Immature natural killer cell (primary cell): Measurements from ENCODE around the gene AAK1. TPM values are rescaled to one million over a fixed set of nuclear protein-coding genes. Genes with fewer than 3 reads are reported as not detected.
"Not testable (repeated sequence)": the region's sequence is repeated elsewhere in the genome, so short reads cannot be mapped to it uniquely, and the experiment has no call there.

Experiments
- DNase-seq, 3 donors: peaks; one replicate each; pipeline ENCODE4 v3.0.0; 2022; ENCODE audit warnings: mixed read lengths in 1 of 3
- H3K27ac Mint-ChIP-seq, 6 donors: one replicate each; pipeline ENCODE4 v1.8.0; 2020; ENCODE audit warnings: mixed read lengths in 6 of 6, mild to moderate bottlenecking in 5 of 6, inconsistent platforms in 4 of 6, moderate library complexity in 3 of 6
- H3K27me3 Mint-ChIP-seq, 3 donors: one replicate each; pipeline ENCODE4 v1.8.0; 2020 to 2021; ENCODE audit warnings: low read depth in 3 of 3, mild to moderate bottlenecking in 3 of 3, mixed read lengths in 3 of 3, moderate library complexity in 3 of 3, inconsistent platforms in 1 of 3
- H3K36me3 Mint-ChIP-seq, 3 donors: one replicate each; pipeline ENCODE4 v1.8.0; 2020; ENCODE audit warnings: mixed read lengths in 3 of 3, inconsistent platforms in 2 of 3, mild to moderate bottlenecking in 2 of 3
- H3K4me1 Mint-ChIP-seq, 2 donors: one replicate each; pipeline ENCODE4 v1.8.0; 2020; ENCODE audit warnings: inconsistent platforms in 2 of 2, mild to moderate bottlenecking in 2 of 2, mixed read lengths in 2 of 2, moderate library complexity in 1 of 2
- H3K4me3 Mint-ChIP-seq, 5 donors: one replicate each; pipeline ENCODE4 v1.8.0; 2020; ENCODE audit warnings: mild to moderate bottlenecking in 5 of 5, mixed read lengths in 5 of 5, inconsistent platforms in 3 of 5, moderate library complexity in 3 of 5
- H3K9me3 Mint-ChIP-seq, 6 donors: one replicate each; pipeline ENCODE4 v1.8.0; 2020; ENCODE audit warnings: mild to moderate bottlenecking in 6 of 6, mixed read lengths in 6 of 6, inconsistent platforms in 4 of 6, moderate library complexity in 3 of 6
- polyA plus RNA-seq, 3 donors: library from polyadenylated mRNA; unstranded; fragments of 300-500 nt; fragmentation: Illumina TruSeq; gene quantifications; one replicate each; pipeline ENCODE4 v1.2.3, GENCODE V29; 2021

Gene AAK1
- polyA plus RNA-seq, 3 donors from 2014 or later, result 23.1 to 121 (median 38.2) TPM

GRCh38 chr2:69629921-69630608 is 13.5 kb downstream of the AAK1 start:
- Mint-ChIP-seq H3K27ac (peak overlapping the region in 4 of 6 donors; percentile 54 to 73 (median 62)), H3K9me3 (no peaks in the 10 kb centered on the region), H3K4me3 (peak overlapping the region in 1 of 5 donors; percentile 39), H3K36me3 (no peaks in the 10 kb centered on the region), H3K27me3 (no peaks in the 10 kb centered on the region), H3K4me1 (peaks cover 36 to 40% of the 10 kb centered on the region in 2 donors)
- no peak for DNase-seq

GRCh38 chr2:69628325-69629021 is 15.1 kb downstream of the AAK1 start:
- Mint-ChIP-seq H3K27ac (no peak overlapping the region), H3K4me1 (peaks cover 25 to 27% of the 10 kb centered on the region in 2 donors), H3K4me3 (no peak overlapping the region), H3K27me3 (no peaks in the 10 kb centered on the region), H3K36me3 (no peaks in the 10 kb centered on the region), H3K9me3 (no peaks in the 10 kb centered on the region)
- no peak for DNase-seq

DNA sequence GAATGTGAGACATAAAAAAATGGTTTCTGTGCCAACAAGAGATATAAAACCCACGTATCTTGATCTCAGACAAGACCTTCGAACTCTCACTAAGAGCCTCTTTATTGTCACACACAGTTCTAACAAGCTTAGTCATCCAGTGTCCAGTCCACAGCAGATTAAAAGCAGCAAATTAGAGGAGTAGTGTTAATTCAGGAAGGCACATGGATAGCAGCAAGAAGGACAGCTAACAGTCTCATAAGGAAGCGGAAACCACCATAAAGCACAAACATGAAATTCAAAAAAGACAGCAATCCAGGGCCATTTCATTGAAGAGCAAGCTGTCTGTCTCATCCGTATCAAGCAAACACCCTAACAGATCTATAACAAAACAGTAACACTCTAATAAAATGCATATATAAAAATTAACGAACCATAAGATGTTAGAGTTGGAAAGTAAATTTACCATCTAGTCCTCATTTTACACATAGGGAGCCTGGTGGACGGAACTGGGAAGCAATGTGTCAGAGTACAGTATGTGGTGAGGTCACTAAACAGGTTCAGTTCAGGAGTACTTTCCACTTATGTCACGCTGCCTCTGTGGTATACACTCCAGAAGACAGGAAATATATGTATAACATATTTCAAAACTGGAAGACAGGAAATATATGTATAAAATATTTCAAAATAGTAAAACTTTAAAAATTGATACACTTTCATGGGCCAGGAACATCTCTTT is 18.3 kb downstream of the AAK1 start:
- Mint-ChIP-seq H3K9me3 (no peaks in the 10 kb centered on the region), H3K4me3 (no peak overlapping the region), H3K4me1 (peaks cover under 1 to 17% of the 10 kb centered on the region in 2 donors), H3K27ac (no peak overlapping the region), H3K36me3 (no peaks in the 10 kb centered on the region), H3K27me3 (no peaks in the 10 kb centered on the region)
- DNase-seq, result no peak

GRCh38 chr2:69624611-69625010 is 18.9 kb downstream of the AAK1 start:
- DNase-seq, result no peak
- Mint-ChIP-seq H3K27me3 (no peaks in the 10 kb centered on the region), H3K27ac (peak overlapping the region in 1 of 6 donors; percentile 21), H3K9me3 (no peaks in the 10 kb centered on the region), H3K36me3 (no peaks in the 10 kb centered on the region), H3K4me3 (no peak overlapping the region), H3K4me1 (peaks cover 0 to 17% of the 10 kb centered on the region in 2 donors)

GRCh38 chr2:69624131-69624530 is 19.4 kb downstream of the AAK1 start:
- Mint-ChIP-seq H3K27me3 (no peaks in the 10 kb centered on the region), H3K4me3 (no peak overlapping the region), H3K36me3 (no peaks in the 10 kb centered on the region), H3K4me1 (peaks cover 0 to 17% of the 10 kb centered on the region in 2 donors), H3K27ac (no peak overlapping the region), H3K9me3 (no peaks in the 10 kb centered on the region)
- DNase-seq, result no peak

- no peaks in the 10 kb centered on the region for H3K36me3 Mint-ChIP-seq
- H3K9me3 Mint-ChIP-seq, result no peaks in the 10 kb centered on the region
- H3K4me1 Mint-ChIP-seq, result peaks cover 0 to 17% of the 10 kb centered on the region in 2 donors
- peak overlapping the region; percentile 15 to 67 (median 58) for H3K27ac Mint-ChIP-seq
- no peaks in the 10 kb centered on the region for H3K27me3 Mint-ChIP-seq
- peak overlapping the region; percentile 31 to 60 (median 45) for H3K4me3 Mint-ChIP-seq
- no peak for DNase-seq
These were observed 20.3 kb downstream of the AAK1 start for GRCh38 chr2:69623236-69623635.

DNA sequence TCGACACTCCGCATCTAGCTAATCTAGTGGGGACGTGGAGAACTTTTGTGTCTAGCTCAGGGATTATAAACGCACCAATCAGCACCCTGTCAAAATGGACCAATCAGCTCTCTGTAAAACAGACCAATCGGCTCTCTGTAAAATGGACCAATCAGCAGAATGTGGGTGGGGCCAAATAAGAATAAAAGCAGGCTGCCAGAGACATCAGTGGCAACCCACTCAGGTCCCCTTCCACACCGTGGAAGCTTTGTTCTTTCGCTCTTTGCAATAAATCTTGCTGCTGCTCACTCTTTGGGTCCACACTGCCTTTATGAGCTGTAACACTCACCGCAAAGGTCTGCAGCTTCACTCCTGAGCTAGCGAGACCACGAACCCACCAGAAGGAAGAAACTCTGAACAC is 20.7 kb downstream of the AAK1 start:
- H3K27me3 Mint-ChIP-seq, H3K9me3 Mint-ChIP-seq, H3K36me3 Mint-ChIP-seq, DNase-seq: not testable (repeated sequence)
- Mint-ChIP-seq H3K27ac (peak overlapping the region in 5 of 6 donors; percentile 8 to 67 (median 61)), H3K4me1 (peaks cover 0 to 17% of the 10 kb centered on the region in 2 donors), H3K4me3 (peak overlapping the region in 4 of 5 donors; percentile 42 to 60 (median 52))

GRCh38 chr2:69622017-69622540 is 21.5 kb downstream of the AAK1 start:
- H3K4me3 Mint-ChIP-seq, H3K36me3 Mint-ChIP-seq: not testable (repeated sequence)

DNA sequence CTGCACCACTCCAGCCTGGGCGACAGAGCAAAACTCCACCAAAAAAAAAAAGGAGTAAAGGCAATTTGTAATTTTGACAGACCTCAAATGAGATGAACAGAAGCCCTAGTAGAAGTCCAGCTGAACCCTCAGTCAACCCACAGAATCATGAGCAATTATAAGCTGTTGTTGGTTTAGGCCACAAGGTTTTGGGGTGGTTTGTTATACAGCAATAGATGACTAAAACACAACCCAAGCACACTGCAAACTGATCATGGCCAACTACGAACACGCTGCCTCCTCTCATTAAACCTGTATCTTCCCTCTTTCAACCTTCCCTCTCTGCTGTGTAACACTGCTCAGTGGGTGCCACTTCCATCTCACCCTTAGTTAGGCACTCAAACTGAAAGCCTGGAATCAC is 22.1 kb downstream of the AAK1 start:
- Mint-ChIP-seq H3K27me3 (no peaks in the 10 kb centered on the region), H3K4me1 (peaks cover 0 to 17% of the 10 kb centered on the region in 2 donors), H3K36me3 (no peaks in the 10 kb centered on the region), H3K27ac (peak overlapping the region in 1 of 6 donors; percentile 83), H3K9me3 (no peaks in the 10 kb centered on the region), H3K4me3 (peak overlapping the region in 3 of 5 donors; percentile 15 to 46 (median 31))
- DNase-seq, result no peak

More at GRCh38 chr2:69622017-69622540, 21.5 kb downstream of the AAK1 start:
- H3K9me3 Mint-ChIP-seq, H3K27me3 Mint-ChIP-seq, DNase-seq: not testable (repeated sequence)
- Mint-ChIP-seq H3K27ac (peak overlapping the region in 1 of 6 donors; percentile 18), H3K4me1 (peaks cover 0 to 17% of the 10 kb centered on the region in 2 donors)

GRCh38 chr2:69620870-69621269 is 22.7 kb downstream of the AAK1 start:
- no peaks in the 10 kb centered on the region for H3K27me3 Mint-ChIP-seq
- no peaks in the 10 kb centered on the region for H3K9me3 Mint-ChIP-seq
- H3K4me3 Mint-ChIP-seq, result no peak overlapping the region
- H3K4me1 Mint-ChIP-seq, result peaks cover 0 to 17% of the 10 kb centered on the region in 2 donors
- H3K36me3 Mint-ChIP-seq, result no peaks in the 10 kb centered on the region
- no peak overlapping the region for H3K27ac Mint-ChIP-seq
- peak; percentile 28 to 29 (median 29) for DNase-seq

GRCh38 chr2:69619725-69620124 is 23.8 kb downstream of the AAK1 start:
- Mint-ChIP-seq H3K27ac (no peak overlapping the region), H3K4me1 (peaks cover 0 to 17% of the 10 kb centered on the region in 2 donors), H3K27me3 (no peaks in the 10 kb centered on the region), H3K4me3 (no peak overlapping the region), H3K9me3 (no peaks in the 10 kb centered on the region), H3K36me3 (no peaks in the 10 kb centered on the region)
- peak in 1 of 3 donors; percentile 25 for DNase-seq

DNA sequence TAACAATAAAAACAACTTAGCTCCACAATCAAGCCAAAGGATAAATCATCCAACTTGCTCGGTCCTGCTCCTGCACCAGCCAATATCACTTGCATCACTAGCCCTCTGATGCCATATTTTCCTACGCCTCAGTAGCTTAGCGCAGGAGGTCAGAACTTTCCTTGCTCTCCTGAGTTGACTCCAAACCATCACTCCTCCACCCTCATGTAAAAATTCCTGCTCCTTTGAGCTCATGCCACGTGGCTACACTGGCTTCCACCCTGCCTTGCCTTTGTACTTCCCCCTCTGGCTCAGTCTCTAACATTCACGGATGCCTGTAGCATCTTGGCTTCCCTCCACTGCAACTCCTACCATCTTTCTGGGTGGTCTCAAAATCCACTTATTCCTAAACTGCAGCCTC is 25.2 kb downstream of the AAK1 start:
- DNase-seq, result no peak
- H3K27me3 Mint-ChIP-seq, result no peaks in the 10 kb centered on the region
- no peak overlapping the region for H3K27ac Mint-ChIP-seq
- H3K4me3 Mint-ChIP-seq, result no peak overlapping the region
- no peaks in the 10 kb centered on the region for H3K9me3 Mint-ChIP-seq
- H3K36me3 Mint-ChIP-seq, result peaks cover 0 to 4% (median 0%) of the 10 kb centered on the region in 3 donors
- peaks cover 0 to 11% of the 10 kb centered on the region in 2 donors for H3K4me1 Mint-ChIP-seq

DNA sequence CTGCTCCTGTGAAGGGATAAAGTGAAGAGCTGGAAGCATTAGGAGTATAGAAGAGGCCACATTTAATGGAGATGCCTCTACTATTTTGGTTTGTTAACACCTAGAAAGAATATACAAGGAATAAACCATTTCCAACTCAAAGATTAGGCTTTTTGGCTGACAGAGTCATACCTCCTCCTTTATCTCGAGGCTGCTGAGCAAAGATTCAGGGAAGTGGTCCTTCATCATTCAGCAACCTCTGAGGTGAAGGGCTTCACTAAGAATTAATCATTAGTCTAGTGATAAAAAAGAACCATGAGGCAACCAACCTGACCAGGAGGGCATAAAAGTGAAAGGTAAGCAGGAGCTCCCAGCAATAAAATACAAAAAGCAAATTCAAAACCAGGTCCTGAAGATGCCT is 25.8 kb downstream of the AAK1 start:
- DNase-seq, result no peak
- H3K27ac Mint-ChIP-seq, result no peak overlapping the region
- H3K36me3 Mint-ChIP-seq, result peaks cover 0 to 4% (median 0%) of the 10 kb centered on the region in 3 donors
- no peak overlapping the region for H3K4me3 Mint-ChIP-seq
- peaks cover 0 to 1% (median 0%) of the 10 kb centered on the region in 3 donors for H3K27me3 Mint-ChIP-seq
- H3K9me3 Mint-ChIP-seq, result no peaks in the 10 kb centered on the region
- peaks cover 0 to 4% of the 10 kb centered on the region in 2 donors for H3K4me1 Mint-ChIP-seq
